Kasumi-1 (cell line): ENCODE measurements around the gene KCNAB2.

Experiments used
- DNase-seq, 2 experiments: peaks; one replicate each; lab custom pipeline; 2025; lab: John Stamatoyannopoulos, UW

KCNAB2 gene

DNA sequence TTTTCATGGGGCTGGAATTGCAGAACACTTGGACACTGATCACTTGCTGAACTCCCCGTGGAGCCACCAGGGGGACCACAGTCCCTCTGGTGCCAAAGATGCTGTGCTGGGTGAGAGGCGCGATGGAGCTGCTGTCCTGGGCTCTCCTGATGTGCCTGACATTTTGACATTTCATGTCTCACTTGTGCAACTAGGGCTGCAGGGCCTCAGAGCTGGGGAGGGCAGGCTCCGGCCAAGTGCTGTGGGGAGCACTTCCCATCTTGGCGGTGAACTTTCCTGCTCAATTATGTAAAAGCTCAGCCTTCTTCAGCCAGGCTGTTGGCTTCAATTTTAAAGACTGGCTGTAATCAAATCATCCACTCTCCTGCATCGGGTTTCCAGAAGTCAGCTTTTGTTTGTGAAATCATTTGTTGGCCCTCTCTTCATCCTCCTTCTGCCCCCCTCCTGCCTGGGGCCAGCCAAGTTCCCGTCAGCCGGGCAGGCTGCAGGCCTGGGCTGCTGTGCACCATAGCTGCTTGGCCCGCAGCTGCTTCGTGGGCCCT lies 36.8 kb downstream of the KCNAB2 start:
- peak in 1 of 2 experiments; percentile 13 for DNase-seq

DNA sequence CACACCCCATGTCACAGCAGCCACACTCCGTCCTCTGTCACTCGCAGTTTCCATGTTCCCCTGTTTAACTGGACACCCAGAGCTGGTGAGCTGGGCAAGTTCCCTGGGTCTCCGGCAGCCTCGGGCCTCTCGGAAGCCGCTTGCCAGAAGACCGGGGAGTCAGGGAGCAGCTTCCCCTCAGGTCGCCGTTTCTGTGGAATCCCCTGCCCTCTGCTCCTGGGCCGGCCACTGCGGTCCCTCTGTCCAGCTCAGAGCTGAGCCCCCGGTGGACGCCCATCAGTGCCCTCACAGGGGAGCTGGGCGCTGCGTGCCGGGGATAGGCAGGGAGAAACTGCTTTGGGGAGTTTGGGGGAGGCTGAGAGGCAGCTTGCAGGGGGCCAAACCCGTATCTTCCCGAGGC lies 37.7 kb downstream of the KCNAB2 start:
- no peak for DNase-seq

DNA sequence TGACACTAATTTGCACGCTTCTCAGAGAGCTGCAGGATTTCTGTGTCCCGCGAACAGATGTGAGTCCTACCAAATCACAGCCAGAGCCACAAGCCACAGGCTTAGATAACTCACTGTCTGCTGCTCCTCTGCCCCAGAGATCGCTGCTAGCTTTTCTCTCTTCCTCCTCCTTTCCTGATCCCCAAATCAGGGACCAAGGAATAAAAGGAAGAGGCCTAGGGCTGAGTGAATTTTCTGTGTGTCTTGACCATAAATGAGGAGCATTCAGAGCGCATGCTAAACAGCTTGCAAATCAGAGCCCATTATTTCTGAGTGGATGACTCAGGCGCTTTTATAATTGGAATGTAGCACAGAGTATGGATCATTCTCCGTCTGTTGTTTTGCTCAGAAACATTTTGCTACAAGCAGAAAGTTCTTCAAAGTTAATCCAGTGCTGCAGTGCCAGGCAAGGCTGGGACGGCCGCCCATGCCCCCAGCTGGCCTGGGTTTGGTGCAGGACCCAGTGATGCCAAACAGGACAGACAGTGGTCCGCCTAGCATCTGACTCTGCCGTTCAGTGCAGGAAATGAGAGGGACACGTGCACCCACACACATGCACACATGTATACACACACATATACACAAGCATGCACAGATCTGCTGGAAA lies 38.2 kb downstream of the KCNAB2 start:
- DNase-seq = no peak

DNA sequence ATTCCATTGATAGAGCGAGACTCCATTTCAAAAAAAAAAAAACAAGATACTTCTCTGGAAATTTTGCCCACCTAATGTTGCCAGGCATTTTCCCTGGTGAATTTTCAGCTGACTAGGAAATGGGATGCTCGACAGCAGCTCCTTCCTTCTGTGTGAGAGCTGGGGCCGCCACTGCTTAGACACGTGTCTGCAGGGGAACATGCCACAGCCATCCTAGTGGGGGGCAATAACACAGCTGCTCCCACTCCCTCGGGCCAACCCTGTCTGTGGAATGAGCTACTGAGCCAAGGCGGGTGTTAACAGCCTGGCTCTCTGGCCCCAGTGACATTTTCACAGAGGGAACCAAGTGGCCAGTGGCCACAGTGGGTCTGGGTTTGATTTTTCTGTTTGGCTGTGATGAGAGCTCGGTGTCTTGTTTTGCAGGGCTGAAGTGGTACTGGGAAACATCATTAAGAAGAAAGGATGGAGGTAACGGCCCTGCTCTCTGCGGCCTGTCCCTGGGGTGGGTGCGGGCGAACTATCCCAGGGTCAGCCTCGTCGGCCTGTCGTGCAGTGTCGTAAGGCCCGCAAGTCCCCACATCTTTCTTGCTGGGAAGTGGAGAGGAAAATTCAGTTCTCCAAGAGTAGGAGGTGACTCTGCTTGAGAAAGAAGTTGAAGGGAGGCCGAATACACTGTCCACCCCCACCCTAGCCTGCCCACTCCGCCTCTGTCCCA lies 39.2 kb downstream of the KCNAB2 start:
- no peak for DNase-seq

DNA sequence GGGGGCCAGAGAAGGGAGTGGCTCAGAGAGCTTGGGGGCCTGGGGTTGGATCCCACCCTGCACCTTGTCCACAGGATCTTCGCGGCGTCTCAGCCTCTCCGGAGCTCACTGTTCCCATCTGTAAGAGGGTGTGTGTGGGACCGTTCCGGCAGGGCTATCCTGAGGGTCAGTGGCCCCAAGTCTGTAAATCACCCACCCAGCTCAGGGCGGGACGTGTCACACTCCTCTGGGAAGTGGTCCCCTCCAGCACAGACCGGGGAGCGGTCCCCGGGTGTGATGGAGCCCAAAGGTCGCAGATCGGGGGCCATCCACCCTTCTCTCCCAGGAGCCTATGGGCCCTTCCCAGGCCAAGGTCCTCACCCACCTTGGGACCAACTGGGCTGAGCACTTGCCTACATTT lies 40.0 kb downstream of the KCNAB2 start:
- no peak for DNase-seq

DNA sequence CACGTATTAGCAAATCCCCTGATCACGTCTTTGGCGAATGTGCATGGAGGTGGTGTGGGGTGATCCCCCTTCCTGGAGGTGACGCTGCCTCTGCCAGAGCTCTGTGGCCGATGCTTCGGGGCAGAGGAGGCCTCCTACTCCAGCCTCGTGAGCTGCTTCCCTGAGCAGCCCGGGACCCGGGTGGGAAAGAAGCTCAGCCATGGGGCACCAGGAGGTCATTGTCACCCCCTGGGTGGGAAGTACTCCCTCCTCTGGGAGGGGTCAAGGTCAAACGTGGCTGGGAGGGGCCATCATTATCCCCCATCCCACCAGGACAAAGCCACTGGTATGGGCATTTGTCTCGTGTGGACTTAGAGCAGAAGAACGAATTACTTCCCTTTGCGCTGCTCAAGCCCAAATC lies 40.7 kb downstream of the KCNAB2 start:
- DNase-seq = no peak

DNA sequence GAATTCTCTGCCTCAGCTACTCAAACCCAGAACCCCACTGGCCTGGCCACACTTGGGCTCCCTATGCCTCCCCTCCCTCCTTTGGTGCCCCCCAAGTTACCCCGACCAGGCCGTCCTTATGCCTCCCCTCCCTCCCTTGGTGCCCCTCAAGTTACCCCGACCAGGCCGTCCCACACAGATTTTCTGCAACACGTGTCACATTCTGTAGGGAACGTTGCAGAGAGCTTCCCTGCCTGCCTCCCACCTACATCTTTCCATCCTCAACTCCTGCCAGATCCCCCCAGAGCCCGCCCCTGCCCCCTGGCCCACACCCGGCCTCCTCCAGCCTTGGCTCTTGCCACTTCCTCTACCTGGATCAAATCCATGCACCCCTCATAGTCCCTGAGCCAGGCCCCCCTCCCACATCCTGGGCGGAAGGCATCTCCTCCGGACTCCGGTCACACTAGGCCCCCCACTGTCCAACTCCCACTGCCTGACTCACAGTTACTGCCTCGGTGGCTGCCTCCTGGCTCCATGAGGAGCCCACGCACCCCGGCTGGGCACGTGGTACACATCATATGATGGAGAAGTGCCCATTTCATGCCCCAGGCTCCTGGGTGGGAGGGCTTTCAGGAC lies 41.2 kb downstream of the KCNAB2 start:
- DNase-seq = no peak

DNA sequence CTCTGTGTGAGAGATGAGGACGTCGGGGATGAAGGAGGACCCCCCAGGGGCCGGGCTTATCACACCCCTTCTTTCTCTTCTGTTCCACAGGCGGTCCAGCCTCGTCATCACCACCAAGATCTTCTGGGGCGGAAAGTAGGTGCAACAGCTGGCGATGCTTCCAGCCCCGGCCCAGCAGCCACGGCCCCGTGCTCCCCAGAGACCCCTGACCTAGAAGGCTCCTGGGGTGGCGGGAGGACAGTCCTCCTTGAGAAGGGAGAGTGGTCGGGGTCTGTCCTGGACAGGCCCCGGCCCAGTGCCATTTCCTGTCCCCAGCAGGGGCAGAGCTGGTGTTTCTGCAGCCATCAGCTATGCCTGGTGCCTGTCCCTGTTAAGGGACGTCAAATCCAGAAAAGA lies 41.7 kb downstream of the KCNAB2 start:
- no peak for DNase-seq

DNA sequence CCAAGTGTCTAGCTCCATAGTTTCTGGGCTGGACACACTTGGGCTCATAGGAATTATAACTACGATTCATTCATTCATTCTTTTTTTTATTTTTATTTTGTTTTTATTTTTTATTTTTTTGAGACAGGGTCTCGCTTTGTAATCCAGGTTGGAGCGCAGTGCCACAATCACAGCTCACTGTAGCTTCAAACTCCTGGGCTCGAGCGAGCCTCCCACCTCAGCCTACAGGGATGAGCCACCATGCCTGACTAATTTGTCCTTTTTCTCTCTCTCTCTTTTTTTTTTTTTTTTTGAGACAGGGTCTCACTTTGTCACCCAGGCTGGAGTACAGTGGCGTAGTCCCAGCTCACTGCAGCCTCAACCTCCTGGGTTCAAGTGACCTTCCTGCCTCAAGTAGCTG lies 42.3 kb downstream of the KCNAB2 start:
- no peak for DNase-seq

DNA sequence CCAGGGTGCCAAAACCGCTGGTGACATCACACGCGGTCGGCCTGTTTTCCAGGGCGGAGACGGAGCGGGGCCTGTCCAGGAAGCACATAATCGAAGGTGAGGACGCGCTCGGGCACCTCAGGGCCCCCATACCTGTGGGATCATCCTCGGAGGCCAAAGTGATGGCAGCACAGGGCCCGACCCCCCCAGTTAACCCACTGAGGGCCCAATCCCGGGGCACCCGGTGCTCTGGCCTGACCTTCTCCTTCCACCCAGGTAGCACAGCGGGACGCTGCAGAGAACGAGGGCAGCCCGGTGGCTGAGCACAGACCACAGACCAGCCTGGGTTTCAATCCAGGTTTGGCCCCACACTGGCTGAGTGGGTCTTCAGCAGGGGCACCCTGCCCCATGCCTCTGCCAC lies 43.3 kb downstream of the KCNAB2 start:
- DNase-seq = no peak

DNA sequence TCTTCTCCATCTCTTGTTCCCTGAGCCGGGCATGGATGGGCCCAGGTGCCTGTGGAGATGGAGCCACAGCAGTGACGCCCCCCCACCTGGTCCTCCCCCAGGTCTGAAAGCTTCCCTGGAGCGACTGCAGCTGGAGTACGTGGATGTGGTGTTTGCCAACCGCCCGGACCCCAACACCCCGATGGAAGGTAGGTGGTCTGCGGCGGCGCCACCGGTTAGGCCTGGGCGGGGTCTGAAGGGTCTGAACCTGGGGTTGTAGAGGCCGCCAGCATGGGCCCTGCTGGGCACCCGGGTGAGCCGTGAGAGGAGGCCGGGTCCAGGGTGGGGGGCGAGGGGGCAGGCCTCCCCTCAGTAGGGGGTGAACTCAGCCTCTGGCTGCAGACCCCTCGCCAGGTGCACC lies 44.6 kb downstream of the KCNAB2 start:
- DNase-seq = no peak

DNA sequence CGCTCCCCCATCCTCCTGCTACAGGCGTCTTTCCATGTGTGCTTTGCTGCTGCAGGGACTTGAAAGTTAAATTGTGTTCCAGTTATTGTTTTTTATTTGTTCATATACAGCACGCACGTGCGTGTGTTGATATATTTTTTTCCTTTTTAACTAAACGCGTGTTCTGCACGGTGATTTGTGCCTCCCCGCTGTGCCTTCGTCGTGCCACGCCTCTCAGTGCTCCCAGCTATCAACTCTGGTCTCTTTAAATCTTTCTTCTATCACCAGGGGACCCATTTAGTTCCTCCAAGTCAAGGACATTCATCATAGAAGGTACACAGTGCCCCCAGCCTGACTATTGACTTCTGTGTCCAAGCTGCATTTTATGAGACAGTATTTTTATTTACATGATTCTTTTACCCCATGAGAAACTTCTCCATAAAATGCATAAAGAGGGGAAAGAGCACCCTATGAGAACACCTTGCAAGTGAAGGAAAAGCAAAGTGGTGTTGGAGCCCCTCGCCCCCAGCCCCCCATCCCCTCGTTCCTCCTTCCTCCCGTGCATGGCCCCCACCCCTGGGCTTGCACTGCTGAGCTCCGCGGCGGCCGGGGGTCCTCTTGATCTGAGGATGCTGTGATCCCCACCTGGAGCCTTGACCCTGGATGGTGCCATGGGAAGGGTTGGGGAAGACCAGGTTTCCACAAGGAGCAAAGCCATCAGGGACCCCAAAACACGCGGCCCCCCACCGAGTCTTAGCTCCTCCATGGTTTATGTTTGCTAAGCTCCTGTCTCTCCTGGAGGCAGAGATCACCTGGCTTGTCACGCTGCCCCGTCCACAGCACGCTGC lies 45.5 kb downstream of the KCNAB2 start:
- DNase-seq = no peak

DNA sequence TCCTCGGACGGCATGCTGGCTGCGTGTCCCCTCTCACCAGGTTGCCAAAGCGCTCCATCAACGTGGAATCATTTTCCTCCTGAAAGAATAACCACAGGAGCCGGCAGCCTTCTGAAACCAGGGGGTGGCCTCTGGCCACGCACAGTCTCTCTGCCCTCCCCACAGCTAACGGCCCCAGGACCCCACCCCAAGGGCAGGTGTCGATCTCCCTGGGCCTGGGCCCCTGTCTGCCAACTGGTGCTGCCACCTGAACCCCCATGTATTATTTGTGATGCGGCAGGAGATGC lies 46.1 kb downstream of the KCNAB2 start:
- no peak for DNase-seq

DNA sequence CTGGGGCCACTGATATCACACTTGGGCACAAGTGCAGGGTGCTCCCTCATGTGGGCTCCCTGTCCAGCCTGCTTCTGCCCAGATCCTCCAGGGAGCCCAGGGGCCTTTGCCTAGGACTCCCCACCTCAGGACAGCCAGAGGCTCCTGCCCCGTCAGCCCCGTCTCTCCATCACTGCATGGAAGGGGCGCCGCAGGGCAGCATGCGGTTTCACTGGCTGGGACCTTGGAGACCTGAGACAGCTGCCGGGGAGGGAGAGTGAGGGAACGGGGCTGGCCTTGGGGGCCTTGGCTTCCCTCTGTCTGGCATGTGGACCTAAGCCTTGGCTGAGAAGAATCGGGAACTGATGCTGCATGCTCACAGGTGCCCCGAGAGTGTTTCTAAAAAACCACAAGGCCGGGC lies 46.5 kb downstream of the KCNAB2 start:
- DNase-seq = no peak

DNA sequence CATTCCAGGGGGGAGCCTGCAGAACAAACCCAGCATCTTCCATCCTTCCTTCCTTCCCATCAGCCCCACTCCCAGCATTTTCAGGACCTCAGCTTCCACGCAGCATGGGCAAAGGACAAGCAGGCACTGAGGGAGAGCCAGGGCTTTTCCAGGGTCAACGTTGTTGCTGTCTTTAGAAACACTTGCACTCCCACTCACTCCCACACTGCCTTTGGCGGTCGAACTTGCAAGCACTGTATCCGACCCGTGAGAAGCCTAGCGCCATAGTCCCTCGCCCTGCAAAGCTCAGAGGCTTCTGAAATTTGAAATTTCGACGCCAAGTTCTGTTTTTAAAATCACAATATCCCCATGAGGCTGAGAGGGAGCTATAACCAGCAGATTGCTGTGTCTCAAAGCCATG lies 47.4 kb downstream of the KCNAB2 start:
- DNase-seq = no peak

DNA sequence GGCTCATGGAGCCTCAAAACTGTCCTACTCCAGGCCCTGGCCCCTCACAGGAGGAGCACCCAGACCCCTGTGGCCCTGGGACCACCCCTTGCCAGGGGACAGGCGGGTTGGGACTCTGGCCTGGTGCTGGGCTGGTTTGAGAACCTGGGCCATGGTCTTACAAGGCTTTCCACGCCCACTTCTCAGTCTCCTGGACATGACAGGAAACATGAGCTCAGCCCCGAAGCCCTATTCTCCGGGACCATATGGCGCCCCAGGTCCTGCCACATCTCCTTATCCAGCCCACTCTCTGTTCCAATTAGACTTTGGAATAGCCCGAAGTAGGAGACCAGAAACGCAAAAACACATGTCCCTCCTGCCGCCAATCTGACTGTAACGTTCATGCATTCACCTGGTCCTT lies 47.9 kb downstream of the KCNAB2 start:
- DNase-seq = no peak

DNA sequence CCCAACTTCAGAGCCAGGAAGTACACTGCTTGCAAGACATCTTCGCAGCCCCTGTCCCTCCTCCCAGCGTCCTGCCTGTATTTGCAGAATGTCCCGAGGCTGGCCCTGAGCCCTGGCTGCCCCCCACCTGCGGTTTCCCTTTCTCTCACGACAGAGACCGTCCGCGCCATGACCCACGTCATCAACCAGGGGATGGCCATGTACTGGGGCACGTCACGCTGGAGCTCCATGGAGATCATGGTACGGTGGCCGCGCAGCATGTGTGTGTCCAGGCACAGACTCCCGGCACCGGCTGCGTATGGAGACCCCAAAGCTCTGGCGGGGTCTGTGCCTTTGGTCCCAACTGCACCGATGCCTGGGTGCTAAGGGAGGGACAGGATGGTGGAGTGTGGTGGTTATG lies 48.6 kb downstream of the KCNAB2 start:
- no peak for DNase-seq

DNA sequence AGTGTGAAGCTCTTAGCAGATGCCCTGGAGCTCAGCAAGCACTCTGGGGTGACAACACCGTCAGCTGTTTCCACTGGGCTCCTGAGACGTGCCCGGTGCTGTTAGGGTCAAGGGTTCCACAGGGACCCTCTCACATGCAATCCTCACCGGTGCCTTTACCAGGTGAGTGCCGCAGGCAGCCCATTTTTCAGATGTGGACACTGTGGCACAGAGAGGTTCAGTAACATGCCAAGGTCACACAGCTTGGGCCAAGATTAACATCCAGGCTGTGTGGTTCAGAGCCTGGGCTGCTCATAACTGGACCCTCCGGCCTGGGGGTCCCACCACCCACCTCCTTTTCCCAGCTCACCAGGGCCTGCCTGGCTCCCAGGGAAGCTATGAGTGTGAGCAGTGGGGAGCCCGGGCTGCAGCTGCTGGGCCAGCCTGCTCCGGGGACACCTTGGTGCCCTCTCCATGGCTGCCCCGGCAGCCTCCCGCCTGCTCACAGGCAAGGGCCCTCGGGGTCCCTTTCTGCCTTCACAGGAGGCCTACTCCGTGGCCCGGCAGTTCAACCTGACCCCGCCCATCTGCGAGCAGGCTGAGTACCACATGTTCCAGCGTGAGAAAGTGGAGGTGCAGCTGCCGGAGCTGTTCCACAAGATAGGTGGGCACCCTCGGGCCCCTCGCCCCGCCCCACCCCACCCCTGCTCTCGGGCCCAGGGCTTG lies 49.3 kb downstream of the KCNAB2 start:
- DNase-seq = no peak

DNA sequence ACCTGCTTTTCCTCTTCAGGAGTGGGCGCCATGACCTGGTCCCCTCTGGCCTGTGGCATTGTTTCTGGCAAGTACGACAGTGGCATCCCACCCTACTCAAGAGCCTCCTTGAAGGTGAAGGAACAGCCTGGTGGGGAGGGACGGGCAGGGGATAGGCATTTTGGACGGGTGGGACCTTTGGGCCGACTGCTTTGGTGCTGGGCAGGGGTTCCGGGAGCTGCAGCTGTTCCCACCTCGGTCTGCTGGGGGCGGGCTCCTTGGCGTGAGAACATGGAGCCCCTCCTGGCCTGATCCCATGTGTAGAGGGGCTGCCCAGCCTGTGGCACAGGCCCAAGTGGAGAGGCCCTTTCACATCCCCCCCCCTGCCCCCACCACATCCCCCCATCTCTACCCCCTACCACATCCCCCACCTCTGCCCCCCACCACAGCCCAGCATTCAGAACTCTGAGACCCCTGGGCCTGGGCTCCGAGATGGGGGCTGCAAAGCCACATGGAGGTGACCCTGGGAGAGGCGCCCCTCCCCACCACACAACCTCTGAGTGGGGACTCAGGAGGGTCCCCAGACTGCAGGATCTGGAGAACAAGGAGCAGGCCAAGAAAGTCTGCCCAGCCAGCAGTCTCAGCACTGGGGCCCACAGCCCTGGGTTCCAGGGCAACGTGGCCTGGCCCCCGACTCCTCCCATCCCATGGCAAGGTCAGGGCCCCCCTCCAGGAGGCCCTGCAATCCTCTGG lies 50.0 kb downstream of the KCNAB2 start:
- no peak for DNase-seq

DNA sequence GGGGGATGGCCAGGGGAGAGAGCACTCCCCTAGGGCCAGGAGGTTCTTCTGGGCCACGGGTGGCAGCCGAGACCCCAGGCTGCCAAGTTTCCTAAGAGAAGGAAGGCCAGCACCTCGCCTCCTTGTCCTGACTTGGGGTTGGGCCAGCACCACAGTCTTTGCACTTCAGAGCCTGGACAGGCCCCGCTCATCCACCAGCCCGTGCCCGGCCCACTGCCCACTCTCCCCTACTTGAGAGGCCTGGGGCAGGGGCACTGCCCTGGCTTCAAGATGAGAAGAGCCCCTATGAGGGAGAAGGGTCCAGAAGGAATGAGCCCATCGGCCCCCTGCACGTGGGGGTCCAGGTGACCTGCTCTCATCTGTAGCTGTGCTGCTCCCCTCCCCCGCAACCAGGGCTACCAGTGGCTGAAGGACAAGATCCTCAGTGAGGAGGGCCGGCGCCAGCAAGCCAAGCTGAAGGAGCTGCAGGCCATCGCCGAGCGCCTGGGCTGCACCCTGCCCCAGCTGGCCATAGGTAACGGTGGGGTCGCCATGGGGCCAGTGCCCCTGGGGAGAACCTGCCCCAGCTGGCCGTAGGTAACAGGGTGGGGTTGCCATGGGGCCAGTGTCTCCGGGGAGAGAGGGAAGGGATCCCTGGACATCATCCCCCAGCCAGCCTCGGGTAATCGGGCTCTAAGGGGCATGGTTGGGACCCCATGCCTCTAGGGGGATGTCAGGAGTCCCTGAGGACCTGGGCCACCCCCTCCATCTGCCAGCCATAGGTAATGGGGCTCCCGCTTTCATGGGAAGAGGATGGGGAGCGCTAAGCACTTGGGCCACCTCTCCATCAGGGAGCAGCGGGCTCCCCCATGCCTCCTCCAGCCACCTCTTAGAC lies 50.8 kb downstream of the KCNAB2 start:
- no peak for DNase-seq
